T-helper 17 cell (primary cell): ENCODE measurements around the gene AIFM1. TPM values are rescaled to one million over a fixed set of nuclear protein-coding genes. Genes with fewer than 3 reads are reported as not detected.
A peak's percentile ranks its signal among the peaks of the same experiment; 100 is the strongest.

ENCODE experiments used
- ATAC-seq: fragments of 150-1000 bp; cut with Tn5 transposase; 2 replicates; pipeline ENCODE4 v1.10.0; 2021; ENCODE audit warnings: mild to moderate bottlenecking, moderate library complexity
- DNase-seq, 3 donors: peaks; one replicate each; pipeline versions ENCODE4 v3.0.0 to v3.0.0-alpha.2; 2020 to 2021
- H3K9me3 ChIP-seq: one replicate; pipeline ENCODE4 v1.7.0; 2013; ENCODE audit warnings: low read length, mild to moderate bottlenecking; ENCODE audit not compliant: control insufficient read depth, poor library complexity, severe bottlenecking
- H3K27ac Mint-ChIP-seq: one replicate; pipeline ENCODE4 v1.8.0; 2022; ENCODE audit warnings: mild to moderate bottlenecking, moderate library complexity, mixed read lengths
- H3K27me3 Mint-ChIP-seq: one replicate; pipeline ENCODE4 v1.8.0; 2022; ENCODE audit warnings: mixed read lengths
- H3K36me3 Mint-ChIP-seq: one replicate; pipeline ENCODE4 v1.8.0; 2022; ENCODE audit warnings: low read depth, mixed read lengths
- H3K4me1 Mint-ChIP-seq: one replicate; pipeline ENCODE4 v1.8.0; 2022; ENCODE audit warnings: mild to moderate bottlenecking, mixed read lengths
- H3K4me3 Mint-ChIP-seq: one replicate; pipeline ENCODE4 v1.8.0; 2022; ENCODE audit warnings: mild to moderate bottlenecking, moderate library complexity, mixed read lengths
- total RNA-seq, 4 donors: library from RNA in 2 of 4; stranded (reverse) in 2 of 4; gene quantifications; one replicate each; pipeline ENCODE4 v1.2.3 and lab custom pipeline; 2022 to 2026

The AIFM1 gene
- total RNA-seq, 2 donors from 2014 or later: 14.7 to 14.8 TPM

- no peaks in the 10 kb centered on the region for H3K9me3 ChIP-seq
- H3K36me3 Mint-ChIP-seq: no peaks in the 10 kb centered on the region
- ATAC-seq (no peak), DNase-seq (no peak)
- H3K4me1 Mint-ChIP-seq: peaks cover 18% of the 10 kb centered on the region
- no peak overlapping the region for H3K27ac Mint-ChIP-seq
- H3K27me3 Mint-ChIP-seq: no peaks in the 10 kb centered on the region
- no peak overlapping the region for H3K4me3 Mint-ChIP-seq
These were observed 3.4 kb downstream of the AIFM1 start for GRCh38 chrX:130162094-130162735.

GRCh38 chrX:130159776-130160175 is 5.9 kb downstream of the AIFM1 start:
- no peaks in the 10 kb centered on the region for H3K36me3 Mint-ChIP-seq
- H3K27me3 Mint-ChIP-seq: no peaks in the 10 kb centered on the region
- DNase-seq: no peak
- peaks cover 9% of the 10 kb centered on the region for H3K4me1 Mint-ChIP-seq
- H3K27ac Mint-ChIP-seq: peak overlapping the region; percentile 67
- H3K9me3 ChIP-seq: no peaks in the 10 kb centered on the region
- H3K4me3 Mint-ChIP-seq: no peak overlapping the region
- ATAC-seq: no peak

GRCh38 chrX:130158311-130158710 is 7.3 kb downstream of the AIFM1 start:
- Mint-ChIP-seq H3K36me3 (no peaks in the 10 kb centered on the region), H3K27me3 (no peaks in the 10 kb centered on the region), H3K4me1 (peaks cover 9% of the 10 kb centered on the region), H3K27ac (no peak overlapping the region), H3K4me3 (no peak overlapping the region)
- no peak for ATAC-seq
- DNase-seq: no peak
- no peaks in the 10 kb centered on the region for H3K9me3 ChIP-seq

GRCh38 chrX:130155564-130155963 is 10.1 kb downstream of the AIFM1 start:
- no peaks in the 10 kb centered on the region for H3K9me3 ChIP-seq
- Mint-ChIP-seq H3K4me1 (peaks cover 5% of the 10 kb centered on the region), H3K27ac (no peak overlapping the region), H3K4me3 (no peak overlapping the region), H3K27me3 (no peaks in the 10 kb centered on the region), H3K36me3 (no peaks in the 10 kb centered on the region)
- ATAC-seq: no peak
- DNase-seq: no peak

GRCh38 chrX:130147631-130148030 is 18.0 kb downstream of the AIFM1 start:
- no peak for ATAC-seq
- no peak for DNase-seq
- H3K4me3 Mint-ChIP-seq: no peak overlapping the region
- peaks cover 4% of the 10 kb centered on the region for H3K36me3 Mint-ChIP-seq
- no peaks in the 10 kb centered on the region for H3K27me3 Mint-ChIP-seq
- H3K9me3 ChIP-seq: no peaks in the 10 kb centered on the region
- peaks cover 6% of the 10 kb centered on the region for H3K4me1 Mint-ChIP-seq
- H3K27ac Mint-ChIP-seq: no peak overlapping the region

GRCh38 chrX:130145123-130145522 is 20.5 kb downstream of the AIFM1 start:
- H3K27me3 Mint-ChIP-seq: no peaks in the 10 kb centered on the region
- ATAC-seq (no peak), DNase-seq (no peak)
- peaks cover 9% of the 10 kb centered on the region for H3K4me1 Mint-ChIP-seq
- no peaks in the 10 kb centered on the region for H3K9me3 ChIP-seq
- no peak overlapping the region for H3K4me3 Mint-ChIP-seq
- H3K27ac Mint-ChIP-seq: no peak overlapping the region
- H3K36me3 Mint-ChIP-seq: peaks cover 8% of the 10 kb centered on the region

- no peaks in the 10 kb centered on the region for H3K9me3 ChIP-seq
- Mint-ChIP-seq H3K4me1 (peaks cover 9% of the 10 kb centered on the region), H3K27me3 (no peaks in the 10 kb centered on the region), H3K4me3 (no peak overlapping the region), H3K36me3 (peaks cover 8% of the 10 kb centered on the region), H3K27ac (no peak overlapping the region)
- no peak for ATAC-seq
- DNase-seq: no peak
These were observed 21.1 kb downstream of the AIFM1 start for GRCh38 chrX:130144509-130144908.

- no peak overlapping the region for H3K27ac Mint-ChIP-seq
These were observed 26.0 kb downstream of the AIFM1 start for GRCh38 chrX:130139474-130140201.

GRCh38 chrX:130136961-130137360 is 28.7 kb downstream of the AIFM1 start:
- no peaks in the 10 kb centered on the region for H3K9me3 ChIP-seq
- Mint-ChIP-seq H3K4me1 (peaks cover 5% of the 10 kb centered on the region), H3K4me3 (no peak overlapping the region), H3K36me3 (peaks cover 3% of the 10 kb centered on the region), H3K27me3 (no peaks in the 10 kb centered on the region), H3K27ac (no peak overlapping the region)
- ATAC-seq (no peak), DNase-seq (no peak)

More at GRCh38 chrX:130139474-130140201, 26.0 kb downstream of the AIFM1 start:
- DNase-seq: no peak
- Mint-ChIP-seq H3K4me3 (no peak overlapping the region), H3K27me3 (no peaks in the 10 kb centered on the region), H3K4me1 (peaks cover 9% of the 10 kb centered on the region), H3K36me3 (peaks cover 8% of the 10 kb centered on the region)
- no peaks in the 10 kb centered on the region for H3K9me3 ChIP-seq
- no peak for ATAC-seq

- peaks cover 2% of the 10 kb centered on the region for H3K4me1 Mint-ChIP-seq
- no peak overlapping the region for H3K4me3 Mint-ChIP-seq
- H3K9me3 ChIP-seq: no peaks in the 10 kb centered on the region
- DNase-seq (no peak), ATAC-seq (no peak)
- H3K36me3 Mint-ChIP-seq: no peaks in the 10 kb centered on the region
- H3K27ac Mint-ChIP-seq: no peak overlapping the region
- no peaks in the 10 kb centered on the region for H3K27me3 Mint-ChIP-seq
These were observed 29.1 kb downstream of the AIFM1 start for GRCh38 chrX:130136496-130136895.

- Mint-ChIP-seq H3K27ac (no peak overlapping the region), H3K27me3 (no peaks in the 10 kb centered on the region), H3K4me1 (no peaks in the 10 kb centered on the region), H3K36me3 (no peaks in the 10 kb centered on the region), H3K4me3 (no peak overlapping the region)
- ATAC-seq (no peak), DNase-seq (no peak)
- no peaks in the 10 kb centered on the region for H3K9me3 ChIP-seq
These were observed 34.7 kb downstream of the AIFM1 start for GRCh38 chrX:130130990-130131389.

GRCh38 chrX:130125091-130125874 is 40.4 kb downstream of the AIFM1 start:
- H3K4me3 Mint-ChIP-seq: no peak overlapping the region
- H3K27me3 Mint-ChIP-seq: no peaks in the 10 kb centered on the region
- ATAC-seq: no peak
- no peaks in the 10 kb centered on the region for H3K4me1 Mint-ChIP-seq
- no peak for DNase-seq
- H3K36me3 Mint-ChIP-seq: no peaks in the 10 kb centered on the region
- H3K27ac Mint-ChIP-seq: no peak overlapping the region
- H3K9me3 ChIP-seq: no peaks in the 10 kb centered on the region

- DNase-seq: no peak
These were observed 41.1 kb downstream of the AIFM1 start for GRCh38 chrX:130124577-130124976.

More at GRCh38 chrX:130124577-130124976, 41.1 kb downstream of the AIFM1 start:
- no peaks in the 10 kb centered on the region for H3K9me3 ChIP-seq
- Mint-ChIP-seq H3K36me3 (no peaks in the 10 kb centered on the region), H3K4me3 (no peak overlapping the region), H3K27me3 (no peaks in the 10 kb centered on the region), H3K27ac (no peak overlapping the region), H3K4me1 (no peaks in the 10 kb centered on the region)
- no peak for ATAC-seq
